ENCODE data around the gene SORL1. TPM values are rescaled to one million over a fixed set of nuclear protein-coding genes. Genes with fewer than 3 reads are reported as not detected.

The SORL1 gene
- total and polyA plus RNA-seq, 2 of the 8 experiments (the other 6 are each of a cell fraction or from before 2014, with no cell fraction given), result 38.1 to 65.5 TPM

DNA sequence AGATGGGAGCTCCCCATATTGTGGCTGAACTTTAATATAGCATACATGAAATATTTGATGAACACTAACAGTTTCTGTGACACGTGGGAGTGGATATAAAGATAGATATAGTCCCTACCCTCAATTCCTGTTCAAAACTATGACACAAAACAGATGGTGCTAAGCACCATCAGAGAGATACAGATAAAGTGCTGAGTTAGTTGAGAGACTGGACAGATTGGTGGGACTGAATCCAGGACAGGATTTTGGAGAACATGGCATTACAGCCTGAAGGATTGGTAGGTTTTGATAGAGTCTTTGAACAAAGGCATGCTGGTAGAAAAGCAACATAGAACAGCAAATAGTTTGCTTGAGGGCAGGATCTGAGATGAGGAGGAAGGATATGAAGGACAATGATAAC, 215.7 kb downstream of the SORL1 start:
- H3K14ac ChIP-seq (ENCODE audit: insufficient read length), result no peak overlapping the region
- H3K27ac ChIP-seq (ENCODE audit: low read depth, low read length), result no peak overlapping the region
- DNase-seq (ENCODE audit: low read depth in 1 of 2, low spot score in 2 of 2), result no peak
- no peak overlapping the region for H3K56ac ChIP-seq (replicated peaks; ENCODE audit: insufficient read length, low read depth, low read length)
- no peak overlapping the region for H3K4me3 ChIP-seq (ENCODE audit: extremely low read depth in 1 of 4, insufficient read depth in 2 of 4, low read depth in 3 of 4, low read length in 4 of 4)
- CTCF ChIA-PET (ENCODE audit: partially characterized antibody), result interaction anchor here (0.7 to 2.0 kb wide), 3 partner anchors 13 to 746 kb away, joined by 3 to 11 read pairs (median 5); partner anchors contain the start of gene BLID
- H3K18ac ChIP-seq (ENCODE audit: extremely low read depth, low read length), result no peak overlapping the region
- H3K23ac ChIP-seq (ENCODE audit: insufficient read length), result no peak overlapping the region
- no peaks in the 10 kb centered on the region for H3K36me3 ChIP-seq (ENCODE audit: control insufficient read depth in 2 of 4, insufficient read depth in 4 of 4, low read length in 3 of 4)
- no peak overlapping the region for H3K4ac ChIP-seq (replicated peaks; ENCODE audit: insufficient read length, low read depth, low read length)
- no peak overlapping the region for H3K9ac ChIP-seq (replicated peaks in 1 of 4; ENCODE audit: extremely low read depth in 1 of 4, low read depth in 3 of 4, low read length in 3 of 4)
- H3K27me3 ChIP-seq (replicated peaks in 1 of 4; ENCODE audit: control insufficient read depth in 3 of 4, extremely low read depth in 1 of 4, insufficient read depth in 3 of 4, low read length in 3 of 4), result no peaks in the 10 kb centered on the region
- no peak overlapping the region for H4K5ac ChIP-seq (ENCODE audit: insufficient read length, low read depth, low read length)
- no peak overlapping the region for H2BK120ac ChIP-seq (replicated peaks; ENCODE audit: low read depth, low read length)
- H4K91ac ChIP-seq (replicated peaks; ENCODE audit: insufficient read length, low read length), result no peak overlapping the region
- POLR2A ChIA-PET (ENCODE audit: partially characterized antibody), result no interaction called here
- no peak overlapping the region for H4K8ac ChIP-seq (ENCODE audit: extremely low read depth, insufficient read depth, low read length)
- H2BK20ac ChIP-seq (ENCODE audit: low read length), result no peak overlapping the region
- no peak for FAIRE-seq
- no peaks in the 10 kb centered on the region for H3K23me2 ChIP-seq (ENCODE audit: low read depth, low read length)
- no peak overlapping the region for H2AK5ac ChIP-seq (ENCODE audit: low read depth, low read length)
- H2AFZ ChIP-seq (ENCODE audit: low read length), result no peak overlapping the region
- H2BK15ac ChIP-seq (ENCODE audit: low read length), result no peak overlapping the region
- H3K79me1 ChIP-seq (ENCODE audit: low read depth, low read length), result no peaks in the 10 kb centered on the region
- H3K4me1 ChIP-seq (replicated peaks in 1 of 4; ENCODE audit: control insufficient read depth in 3 of 4, insufficient read depth in 4 of 4, low read length in 3 of 4), result peaks cover 0 to 3% (median 0%) of the 10 kb centered on the region in 4 experiments; a peak in 1 of 7 replicates
- H3K9me3 ChIP-seq (ENCODE audit: insufficient read depth in 2 of 2, low read depth in 1 of 2, low read length in 1 of 2), result no peaks in the 10 kb centered on the region
- no peaks in the 10 kb centered on the region for H3K79me2 ChIP-seq (ENCODE audit: control insufficient read depth in 1 of 2, insufficient read depth in 2 of 2, low read length in 2 of 2)
- no peak overlapping the region for H2BK12ac ChIP-seq (ENCODE audit: low read depth, low read length)
- no peak overlapping the region for H3K4me2 ChIP-seq (ENCODE audit: insufficient read depth in 1 of 2, low read depth in 2 of 2, low read length in 2 of 2)
- 85% methylated on average over 1 of the region's 1 CpG; no CpG with 5 or more reads in 1 of the 2 experiments for WGBS, 2 experiments (ENCODE audit: extremely low coverage in 1 of 2, insufficient coverage in 1 of 2, insufficient read length in 1 of 2, insufficient replicate concordance in 2 of 2, low coverage in 1 of 2, low lambda C conversion rate in 2 of 2, missing lambda C conversion rate in 1 of 2)
- H2BK5ac ChIP-seq (ENCODE audit: low read depth, low read length), result no peak overlapping the region
- H4K20me1 ChIP-seq (replicated peaks in 1 of 2; ENCODE audit: control insufficient read depth in 1 of 2, insufficient read depth in 2 of 2, low read length in 2 of 2), result no peaks in the 10 kb centered on the region
- TF ChIP-seq KDM4A (IDR thresholded peaks at IDR 0.05; ENCODE audit: low read depth, low read length, severe bottlenecking), result no peak
- no peak for TF ChIP-seq BRCA1 (IDR thresholded peaks at IDR 0.05; ENCODE audit: low read depth, low read length)
- no peak for TF ChIP-seq CHD1 (IDR thresholded peaks at IDR 0.05; ENCODE audit: low read depth, low read length)
- no peak for TF ChIP-seq CBX8 (IDR thresholded peaks at IDR 0.05; ENCODE audit: borderline replicate concordance, low read depth, low read length)
- no peak for TF ChIP-seq GABPA (IDR thresholded peaks at IDR 0.05; ENCODE audit: borderline replicate concordance, insufficient read depth, low read length)
- no peak for TF ChIP-seq NRF1 (IDR thresholded peaks at IDR 0.05; ENCODE audit: low read depth, low read length)
- TF ChIP-seq, protein P1, sequence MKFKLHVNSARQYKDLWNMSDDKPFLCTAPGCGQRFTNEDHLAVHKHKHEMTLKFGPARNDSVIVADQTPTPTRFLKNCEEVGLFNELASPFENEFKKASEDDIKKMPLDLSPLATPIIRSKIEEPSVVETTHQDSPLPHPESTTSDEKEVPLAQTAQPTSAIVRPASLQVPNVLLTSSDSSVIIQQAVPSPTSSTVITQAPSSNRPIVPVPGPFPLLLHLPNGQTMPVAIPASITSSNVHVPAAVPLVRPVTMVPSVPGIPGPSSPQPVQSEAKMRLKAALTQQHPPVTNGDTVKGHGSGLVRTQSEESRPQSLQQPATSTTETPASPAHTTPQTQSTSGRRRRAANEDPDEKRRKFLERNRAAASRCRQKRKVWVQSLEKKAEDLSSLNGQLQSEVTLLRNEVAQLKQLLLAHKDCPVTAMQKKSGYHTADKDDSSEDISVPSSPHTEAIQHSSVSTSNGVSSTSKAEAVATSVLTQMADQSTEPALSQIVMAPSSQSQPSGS (IDR thresholded peaks at IDR 0.05; ENCODE audit: low read length), result no peak
- no peak for TF ChIP-seq TAF1 (IDR thresholded peaks at IDR 0.05; ENCODE audit: low read depth, low read length)
- no peak for TF ChIP-seq TCF12 (IDR thresholded peaks at IDR 0.05; ENCODE audit: low read depth, low read length)
- no peak for TF ChIP-seq SUZ12 (IDR thresholded peaks at IDR 0.05; ENCODE audit: low read length)

All from H1 (cell line).